HPDE6-E6E7 (cell line): ENCODE data around the gene TFF2.

Experiments
- DNase-seq: peaks from one replicate; pipeline ENCODE4 v3.0.0; 2011; ENCODE audit warnings: missing footprints; ENCODE audit errors: extremely low spot score

The TFF2 gene

GRCh38 chr21:42320791-42321190, 30.0 kb downstream of the TFF2 start:
- no peak for DNase-seq

GRCh38 chr21:42319851-42320572, 30.8 kb downstream of the TFF2 start:
- no peak for DNase-seq

- no peak for DNase-seq
These were observed 31.4 kb downstream of the TFF2 start for GRCh38 chr21:42319376-42319775.

GRCh38 chr21:42317826-42318746, 32.7 kb downstream of the TFF2 start:
- no peak for DNase-seq

GRCh38 chr21:42317341-42317741, 33.5 kb downstream of the TFF2 start:
- no peak for DNase-seq

GRCh38 chr21:42316891-42317290, 33.9 kb downstream of the TFF2 start:
- DNase-seq = no peak

- no peak for DNase-seq
These were observed 35.4 kb downstream of the TFF2 start, which contains the start of gene TFF3 for GRCh38 chr21:42315296-42315891. Gene TFF3 (minus strand): TSS chr21:42315409. CDS start chr21:42315374, 35 bp downstream.

- DNase-seq = no peak
These were observed 36.0 kb downstream of the TFF2 start for GRCh38 chr21:42314616-42315295.

GRCh38 chr21:42313501-42313969, 37.3 kb downstream of the TFF2 start:
- DNase-seq = no peak

- DNase-seq = no peak
These were observed 38.1 kb downstream of the TFF2 start for GRCh38 chr21:42312626-42313104.

GRCh38 chr21:42311816-42312625, 38.8 kb downstream of the TFF2 start:
- DNase-seq = no peak

GRCh38 chr21:42311160-42311559, 39.6 kb downstream of the TFF2 start:
- DNase-seq = no peak

- DNase-seq = no peak
These were observed 40.3 kb downstream of the TFF2 start for GRCh38 chr21:42310411-42311001.

- peak; percentile 34 for DNase-seq
These were observed 41.0 kb downstream of the TFF2 start for GRCh38 chr21:42309753-42310213.

- DNase-seq = no peak
These were observed 41.7 kb downstream of the TFF2 start for GRCh38 chr21:42308914-42309752.

- no peak for DNase-seq
These were observed 42.5 kb downstream of the TFF2 start for GRCh38 chr21:42308161-42308913.

- DNase-seq = no peak
These were observed 43.7 kb downstream of the TFF2 start for GRCh38 chr21:42307106-42307505.

GRCh38 chr21:42306366-42307035, 44.3 kb downstream of the TFF2 start:
- DNase-seq = no peak
